NCI-H2227 treated with DMSO at 0.1 percent for 48 hours (cell line): Measurements from ENCODE around the gene GPR108.
"Not testable (repeated sequence)": the region's sequence is repeated elsewhere in the genome, so short reads cannot be mapped to it uniquely, and the experiment has no call there.

ENCODE experiments used
- DNase-seq: peaks from one replicate; lab custom pipeline; 2025; lab: John Stamatoyannopoulos, UW

GPR108 gene

GRCh38 chr19:6737284-6737872 is at the start of gene GPR108:
TSS of gene GPR108 (minus strand) at chr19:6737580. CDS start at chr19:6737576, 4 bp downstream.
- DNase-seq: peak; percentile 96

- DNase-seq: no peak
Measured at GRCh38 chr19:6779206-6779605, 41.8 kb upstream of the GPR108 start.

GRCh38 chr19:6778386-6778785 is 41.0 kb upstream of the GPR108 start:
- DNase-seq: no peak

- no peak for DNase-seq
Measured at GRCh38 chr19:6777434-6777833, 40.1 kb upstream of the GPR108 start.

GRCh38 chr19:6776999-6777398 is 39.6 kb upstream of the GPR108 start:
- DNase-seq: no peak

GRCh38 chr19:6776045-6776444 is 38.7 kb upstream of the GPR108 start:
- not testable (repeated sequence) for DNase-seq

GRCh38 chr19:6774821-6775707 is 37.7 kb upstream of the GPR108 start:
- DNase-seq: no peak

- no peak for DNase-seq
Measured at GRCh38 chr19:6773323-6773931, 36.0 kb upstream of the GPR108 start.

- no peak for DNase-seq
Measured at GRCh38 chr19:6772866-6773322, 35.5 kb upstream of the GPR108 start.

GRCh38 chr19:6772028-6772865 is 34.9 kb upstream of the GPR108 start, which contains the start of gene VAV1:
TSS of gene VAV1 (plus strand) at chr19:6772708. CDS start at chr19:6772808, 100 bp downstream.
- DNase-seq: no peak

GRCh38 chr19:6771648-6772027 is 34.3 kb upstream of the GPR108 start:
- DNase-seq: not testable (repeated sequence)

- DNase-seq: no peak
Measured at GRCh38 chr19:6769006-6769619, 31.7 kb upstream of the GPR108 start.

GRCh38 chr19:6768236-6768785 is 30.9 kb upstream of the GPR108 start:
- DNase-seq: no peak

GRCh38 chr19:6767357-6768235 is 30.2 kb upstream of the GPR108 start, which contains the start of gene SH2D3A:
TSS of gene SH2D3A (minus strand) at chr19:6767435. CDS start at chr19:6763748, 3,687 bp downstream.
- DNase-seq: peak; percentile 6

GRCh38 chr19:6767081-6767356 is 29.6 kb upstream of the GPR108 start:
- DNase-seq: no peak

GRCh38 chr19:6766357-6767080 is 29.1 kb upstream of the GPR108 start:
- no peak for DNase-seq

- no peak for DNase-seq
Measured at GRCh38 chr19:6765738-6766356, 28.5 kb upstream of the GPR108 start.

- DNase-seq: not testable (repeated sequence)
Measured at GRCh38 chr19:6762253-6762797, 24.9 kb upstream of the GPR108 start.
